Islet precursor cell (in vitro differentiated cells): ENCODE results near the gene LARP4.

ENCODE experiments used
- DNase-seq: peaks from one replicate; pipeline ENCODE4 v3.0.0-alpha.2; 2018

The LARP4 gene

DNA sequence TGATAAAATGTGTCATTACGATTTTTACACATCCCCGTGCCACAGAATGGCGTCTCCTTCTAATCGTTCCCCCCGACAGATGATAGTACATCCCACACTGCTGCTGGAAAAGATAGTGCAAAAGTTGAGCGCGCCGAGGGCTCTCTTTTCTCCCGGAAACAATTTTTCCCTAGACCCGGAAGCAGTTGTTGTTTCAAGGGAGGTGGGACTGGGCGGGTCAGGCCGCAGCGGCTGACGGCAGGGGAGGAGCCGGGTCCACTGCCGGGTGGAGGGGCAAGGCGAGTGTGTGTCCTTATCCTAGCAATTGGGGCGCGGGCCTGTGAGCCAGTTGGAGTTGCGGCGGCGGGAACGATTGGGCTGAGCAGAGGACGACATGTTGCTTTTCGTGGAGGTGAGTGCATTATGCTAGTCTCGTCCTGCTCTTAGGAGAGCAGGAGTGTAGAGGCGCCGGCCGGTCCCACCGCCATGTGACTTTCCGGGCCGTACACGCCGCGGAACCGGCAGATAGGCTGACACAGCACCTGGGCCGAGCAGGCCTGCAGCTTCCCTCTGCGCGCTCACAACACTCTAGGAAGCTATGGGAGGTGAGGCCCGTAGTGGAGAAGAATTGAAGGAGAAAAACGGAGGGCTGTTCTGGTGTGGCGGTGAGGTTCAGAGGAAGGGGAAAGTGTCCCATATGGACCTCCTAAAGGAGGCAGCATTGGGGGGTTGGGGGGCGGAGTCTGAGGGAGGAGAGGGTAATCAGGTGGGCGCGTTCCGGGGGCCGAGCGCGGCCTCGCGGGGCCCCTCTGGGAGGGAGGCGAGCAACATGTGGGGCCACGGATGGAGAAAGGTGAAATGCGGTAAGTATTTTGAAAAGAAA, at the start of gene LARP4:
Gene LARP4 (plus strand): TSS at position 248 of the 862 bp plus-strand sequence. CDS start 126 bp downstream, at position 374.
- peak; percentile 100 for DNase-seq

- DNase-seq, result peak; percentile 58
Observed at GRCh38 chr12:50351120-50352043, 49.3 kb upstream of the LARP4 start.

DNA sequence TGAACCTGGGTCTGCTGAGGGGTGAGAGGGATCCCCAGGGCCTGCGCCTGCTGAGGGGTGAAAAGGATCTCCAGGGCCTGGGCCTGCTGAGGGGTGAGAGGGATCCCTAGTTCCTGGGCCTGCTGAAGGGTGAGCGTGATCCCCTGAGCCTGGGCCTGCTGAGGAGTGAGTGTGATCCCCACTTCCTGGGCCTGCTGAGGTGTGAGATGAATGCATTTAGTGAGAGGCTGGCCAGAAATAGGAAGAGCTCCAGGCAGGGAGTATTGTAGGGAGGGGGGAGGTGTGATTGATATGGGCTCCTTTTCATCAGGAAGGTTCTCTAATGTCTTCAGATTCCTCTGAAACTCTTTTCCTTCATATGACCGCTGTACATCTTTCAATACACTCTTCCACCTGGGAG, 47.3 kb upstream of the LARP4 start:
- peak; percentile 47 for DNase-seq

GRCh38 chr12:50353869-50354593, 46.7 kb upstream of the LARP4 start:
- DNase-seq, result peak; percentile 46

- peak; percentile 9 for DNase-seq
Observed at GRCh38 chr12:50354908-50355307, 45.8 kb upstream of the LARP4 start.

DNA sequence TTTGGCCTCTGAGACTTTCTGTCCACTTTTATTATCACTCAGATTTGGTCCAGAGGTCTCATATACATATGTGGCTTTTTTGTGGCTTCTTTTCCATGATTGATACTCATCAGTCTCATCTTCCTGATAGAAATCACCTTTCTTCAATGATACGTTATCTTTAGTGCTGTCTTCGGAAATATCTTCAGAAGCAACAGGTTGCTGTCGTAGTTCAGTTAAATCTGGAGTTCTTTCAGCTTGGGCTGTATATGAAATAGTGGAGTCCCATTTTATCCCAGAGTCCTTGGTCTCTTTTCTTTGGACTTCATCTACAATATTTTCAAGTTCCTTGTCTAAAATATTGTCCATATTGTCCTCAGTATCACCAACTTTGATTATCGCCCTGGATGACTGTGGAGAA, 45.3 kb upstream of the LARP4 start:
- DNase-seq, result no peak

DNA sequence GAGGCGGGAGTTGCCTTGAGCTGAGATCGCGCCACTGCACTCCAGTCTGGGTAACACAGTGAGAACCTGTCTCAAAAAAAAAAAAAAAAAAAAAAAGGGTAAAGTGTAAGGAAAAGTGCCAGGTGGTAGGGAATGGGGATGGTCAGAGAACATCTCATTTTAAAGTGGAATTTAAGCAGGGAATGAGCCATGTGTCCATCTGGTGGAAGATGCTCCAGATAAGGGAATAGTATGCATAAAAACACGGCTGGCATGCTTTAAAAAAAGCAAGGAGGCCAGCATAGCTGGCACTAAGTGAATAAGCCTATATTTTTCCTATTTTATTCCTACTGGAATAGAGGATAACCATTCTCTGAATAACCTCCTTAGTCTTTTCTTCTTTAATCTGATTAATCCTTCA, 38.0 kb upstream of the LARP4 start:
- DNase-seq, result peak; percentile 22

- DNase-seq, result no peak
Observed at GRCh38 chr12:50363141-50363540, 37.5 kb upstream of the LARP4 start.

DNA sequence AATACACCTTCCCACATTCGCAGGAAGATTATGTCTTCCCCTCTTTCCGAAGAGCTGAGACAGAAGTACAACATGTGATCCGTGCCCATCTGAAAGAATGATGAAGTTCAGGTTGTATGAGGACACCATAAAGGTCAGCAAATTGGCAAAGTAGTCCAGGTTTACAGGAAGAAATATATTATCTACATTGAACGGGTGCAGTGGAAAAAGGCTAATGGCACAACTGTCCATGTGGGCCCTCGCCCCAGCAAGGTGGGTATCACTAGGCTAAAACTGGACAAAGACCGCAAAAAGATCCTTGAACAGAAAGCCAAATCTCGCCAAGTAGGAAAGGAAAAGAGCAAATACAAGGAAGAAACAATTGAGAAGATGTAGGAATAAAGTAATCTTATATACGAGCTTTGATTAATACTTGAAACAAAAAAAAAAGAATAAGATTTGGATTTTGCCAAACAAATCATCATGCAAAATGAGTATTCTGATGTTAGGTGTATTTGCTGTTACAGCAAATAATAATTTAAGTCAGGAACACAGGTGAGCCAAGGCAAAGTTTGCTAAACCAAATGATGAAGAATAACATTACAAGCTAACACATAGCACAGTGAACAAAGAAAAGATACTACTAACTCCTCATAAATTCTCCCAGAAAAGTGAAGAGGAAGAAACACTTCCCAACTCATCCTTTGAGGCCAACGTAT, 34.8 kb upstream of the LARP4 start:
- DNase-seq, result peak; percentile 32

DNA sequence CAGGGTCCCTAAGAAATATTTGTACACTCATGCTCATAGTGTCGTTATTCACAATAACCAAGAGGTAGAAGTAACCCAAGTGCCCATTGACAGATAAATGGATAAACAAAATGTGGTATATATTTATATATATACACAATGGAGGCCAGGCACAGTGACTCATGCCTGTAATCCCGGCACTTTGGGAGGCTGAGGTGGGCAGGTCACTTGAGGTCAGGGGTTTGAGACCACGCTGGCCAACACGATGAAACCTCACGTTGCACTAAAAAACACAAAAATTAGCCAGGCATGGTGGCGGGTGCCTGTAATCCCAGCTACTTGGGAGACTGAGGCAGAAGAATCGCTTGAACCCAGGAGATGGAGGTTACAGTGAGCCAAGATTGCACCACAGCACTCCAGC, 30.0 kb upstream of the LARP4 start:
- DNase-seq, result peak; percentile 27

GRCh38 chr12:50375802-50376201, 24.9 kb upstream of the LARP4 start:
- peak; percentile 45 for DNase-seq

- peak; percentile 52 for DNase-seq
Observed at GRCh38 chr12:50380761-50381325, 19.8 kb upstream of the LARP4 start.

DNA sequence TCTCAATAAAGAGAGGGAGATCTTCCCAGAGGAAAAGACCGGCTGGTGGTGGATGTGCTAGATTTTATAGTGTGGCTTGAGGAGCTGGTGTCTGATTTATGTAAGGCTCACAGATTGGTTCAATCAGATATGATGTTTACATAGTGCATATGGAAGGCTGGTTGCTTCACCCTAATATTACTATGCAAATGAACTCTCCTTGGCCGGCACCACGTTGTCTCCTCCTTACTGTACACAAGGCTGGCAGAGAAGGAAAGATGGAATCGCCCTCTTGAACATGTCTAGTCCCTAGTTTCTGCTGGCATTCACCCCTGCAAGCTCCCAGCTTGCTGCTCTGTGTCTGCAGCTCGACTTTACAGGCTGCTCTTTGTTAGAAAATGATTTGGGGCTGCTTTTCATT, 13.2 kb upstream of the LARP4 start:
- peak; percentile 43 for DNase-seq

GRCh38 chr12:50387972-50388478, 12.7 kb upstream of the LARP4 start:
- DNase-seq, result peak; percentile 37

- peak; percentile 50 for DNase-seq
Observed at GRCh38 chr12:50388793-50389192, 11.9 kb upstream of the LARP4 start.

DNA sequence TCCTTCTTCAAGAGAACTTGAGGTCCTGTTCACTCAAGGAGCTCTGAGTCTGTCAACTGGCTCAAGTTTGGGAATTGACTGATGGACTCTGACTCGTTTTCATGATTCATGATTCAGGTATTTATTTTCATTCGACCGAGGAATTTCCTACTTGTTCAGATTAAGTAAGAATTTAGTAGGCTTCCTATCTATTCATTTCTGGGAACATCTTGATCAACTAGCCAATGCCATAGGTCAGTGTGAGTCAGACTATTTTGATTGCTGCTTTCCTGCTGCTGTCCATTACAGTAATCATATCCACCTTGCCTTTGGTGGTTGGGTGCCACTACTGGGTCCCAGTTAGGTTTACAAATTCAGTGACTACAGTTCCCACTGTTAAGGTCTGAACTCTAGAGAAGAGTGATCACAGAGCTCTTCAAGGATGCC, 10.4 kb upstream of the LARP4 start:
- DNase-seq, result peak; percentile 32

GRCh38 chr12:50394469-50395029, 6.1 kb upstream of the LARP4 start:
- DNase-seq, result peak; percentile 73

DNA sequence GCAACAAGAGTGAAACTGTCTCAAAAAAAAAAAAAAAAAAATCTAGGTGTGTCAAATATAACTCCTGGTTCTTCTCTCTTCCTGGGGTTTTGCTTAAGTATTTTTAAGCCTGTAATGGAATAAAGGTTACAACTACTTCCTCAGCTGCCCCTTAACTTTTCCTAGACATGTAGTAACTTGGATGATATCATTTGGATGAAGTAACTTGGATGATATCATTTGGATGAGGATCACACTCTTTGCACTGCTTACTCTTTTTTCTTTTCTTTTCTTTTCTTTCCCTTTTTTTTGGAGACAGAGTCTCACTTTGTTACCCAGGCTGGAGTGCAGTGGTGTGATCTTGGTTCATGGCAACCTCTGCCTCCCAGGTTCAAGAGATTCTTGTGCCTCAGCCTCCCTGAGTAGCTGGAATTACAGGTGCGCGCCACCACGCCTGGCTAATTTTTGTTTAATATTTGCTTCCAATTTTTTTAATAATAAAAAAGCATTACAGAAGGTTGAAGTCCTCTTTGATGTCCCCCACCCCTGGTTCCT, 3.5 kb upstream of the LARP4 start:
- DNase-seq, result peak; percentile 12

- DNase-seq, result peak; percentile 41
Observed at GRCh38 chr12:50398931-50399330, 1.8 kb upstream of the LARP4 start.

GRCh38 chr12:50400104-50400637, 514 bp upstream of the LARP4 start:
- DNase-seq, result no peak
